GM20000 (cell line): ENCODE data around the gene CDKAL1.
"Not testable (repeated sequence)": the region's sequence is repeated elsewhere in the genome, so short reads cannot be mapped to it uniquely, and the experiment has no call there.

Source experiments
- DNase-seq: peaks from one replicate; pipeline ENCODE4 v3.0.0; 2012; ENCODE audit warnings: low spot score
- TF ChIP-seq, protein P1 (sequence below): IDR thresholded peaks from 2 replicates; pipeline ENCODE4 v1.5.1; 2012; ENCODE audit warnings: mild to moderate bottlenecking, control low read depth; ENCODE audit errors: extremely low read depth, missing control alignments

CDKAL1 gene

DNA sequence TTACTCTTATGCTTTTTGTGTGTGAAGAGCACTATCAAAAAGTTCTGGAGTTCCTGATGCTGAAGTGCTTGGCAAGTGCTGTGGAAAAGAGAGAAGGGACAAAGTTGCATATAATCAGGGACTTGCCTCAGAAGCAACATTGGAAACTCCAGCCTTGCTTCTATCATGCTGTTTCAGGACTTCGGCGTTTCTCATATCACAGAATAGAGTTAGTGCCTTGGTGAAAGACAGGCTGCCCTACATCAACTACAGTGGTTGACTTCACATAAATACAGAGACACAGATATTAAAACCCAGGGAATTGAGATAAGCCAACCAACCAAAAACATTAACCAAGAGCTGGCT is 36.2 kb upstream of the CDKAL1 start:
- no peak for DNase-seq
- TF ChIP-seq, protein P1, sequence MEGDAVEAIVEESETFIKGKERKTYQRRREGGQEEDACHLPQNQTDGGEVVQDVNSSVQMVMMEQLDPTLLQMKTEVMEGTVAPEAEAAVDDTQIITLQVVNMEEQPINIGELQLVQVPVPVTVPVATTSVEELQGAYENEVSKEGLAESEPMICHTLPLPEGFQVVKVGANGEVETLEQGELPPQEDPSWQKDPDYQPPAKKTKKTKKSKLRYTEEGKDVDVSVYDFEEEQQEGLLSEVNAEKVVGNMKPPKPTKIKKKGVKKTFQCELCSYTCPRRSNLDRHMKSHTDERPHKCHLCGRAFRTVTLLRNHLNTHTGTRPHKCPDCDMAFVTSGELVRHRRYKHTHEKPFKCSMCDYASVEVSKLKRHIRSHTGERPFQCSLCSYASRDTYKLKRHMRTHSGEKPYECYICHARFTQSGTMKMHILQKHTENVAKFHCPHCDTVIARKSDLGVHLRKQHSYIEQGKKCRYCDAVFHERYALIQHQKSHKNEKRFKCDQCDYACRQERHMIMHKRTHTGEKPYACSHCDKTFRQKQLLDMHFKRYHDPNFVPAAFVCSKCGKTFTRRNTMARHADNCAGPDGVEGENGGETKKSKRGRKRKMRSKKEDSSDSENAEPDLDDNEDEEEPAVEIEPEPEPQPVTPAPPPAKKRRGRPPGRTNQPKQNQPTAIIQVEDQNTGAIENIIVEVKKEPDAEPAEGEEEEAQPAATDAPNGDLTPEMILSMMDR: no peak

DNA sequence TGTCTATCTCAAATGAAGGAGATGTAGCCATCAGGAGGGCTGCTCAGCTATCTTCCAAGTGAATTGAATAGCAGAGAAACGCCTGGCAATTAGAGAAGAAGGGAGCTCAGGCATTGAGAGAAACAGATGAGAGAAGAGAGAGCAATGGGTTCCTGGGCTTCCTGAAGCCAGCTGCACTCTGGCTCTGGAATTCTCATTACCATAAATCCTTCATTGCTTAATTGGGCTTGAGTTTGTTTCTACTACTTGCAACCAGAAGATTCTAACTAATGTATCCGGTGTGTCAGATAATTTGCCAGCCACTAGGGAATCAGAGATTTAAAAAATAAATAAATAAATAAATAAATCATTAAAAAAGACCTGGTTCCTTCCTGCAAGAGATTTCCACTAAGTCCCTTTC is 25.0 kb upstream of the CDKAL1 start:
- TF ChIP-seq, protein P1: no peak
- DNase-seq: no peak

DNA sequence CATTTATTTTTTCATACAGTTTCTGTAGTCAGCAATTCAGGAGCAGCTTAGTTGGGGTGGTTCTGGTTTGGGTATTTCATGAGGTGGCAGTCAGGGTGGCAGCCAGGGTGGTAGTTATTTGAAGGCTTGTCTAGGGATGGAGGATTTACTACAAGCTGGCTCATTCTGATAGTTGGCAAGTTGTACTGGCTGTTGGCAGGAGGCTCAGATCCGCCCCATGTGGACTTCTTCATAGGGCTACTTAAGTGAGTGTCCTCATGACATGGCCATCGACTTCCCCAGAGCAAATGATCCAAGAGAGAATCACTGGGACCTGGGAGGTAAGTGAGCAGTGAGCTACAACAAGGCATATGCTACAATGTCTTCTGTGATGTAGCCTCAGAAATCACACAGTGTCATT is 22.4 kb upstream of the CDKAL1 start:
- DNase-seq: no peak
- TF ChIP-seq, protein P1: no peak

DNA sequence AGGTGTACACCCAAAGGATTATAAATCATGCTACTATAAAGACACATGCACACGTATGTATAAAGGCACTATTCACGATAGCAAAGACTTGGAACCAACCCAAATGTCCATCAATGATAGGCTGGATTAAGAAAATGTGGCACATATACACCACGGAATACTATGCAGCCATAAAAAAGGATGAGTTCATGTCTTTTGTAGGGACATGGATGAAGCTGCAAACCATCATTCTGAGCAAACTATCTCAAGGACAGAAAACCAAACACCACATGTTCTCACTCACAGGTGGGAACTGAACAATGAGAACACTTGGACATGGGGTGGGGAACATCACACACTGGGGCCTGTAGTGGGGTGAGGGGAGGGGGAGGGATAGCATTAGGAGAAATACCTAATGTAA is 9.0 kb upstream of the CDKAL1 start:
- DNase-seq: not testable (repeated sequence)

DNA sequence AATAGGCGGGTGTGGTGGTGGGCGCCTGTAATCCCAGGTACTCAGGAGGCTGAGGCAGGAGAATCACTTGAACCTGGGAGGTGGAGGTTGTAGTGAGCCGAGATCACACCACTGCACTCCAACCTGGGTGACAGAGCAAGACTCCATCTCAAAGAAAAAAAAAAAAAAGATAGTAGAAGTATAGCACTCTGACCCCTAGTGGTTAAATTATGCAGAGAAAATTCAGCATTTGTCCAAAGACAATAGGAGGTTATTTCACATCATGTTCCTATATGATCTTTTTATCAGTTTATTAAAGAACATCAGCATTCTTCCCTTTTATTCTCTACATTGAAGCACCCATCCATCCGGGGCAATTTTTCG is 5.2 kb upstream of the CDKAL1 start:
- DNase-seq: peak; percentile 27
- TF ChIP-seq, protein P1: peak; percentile 17

DNA sequence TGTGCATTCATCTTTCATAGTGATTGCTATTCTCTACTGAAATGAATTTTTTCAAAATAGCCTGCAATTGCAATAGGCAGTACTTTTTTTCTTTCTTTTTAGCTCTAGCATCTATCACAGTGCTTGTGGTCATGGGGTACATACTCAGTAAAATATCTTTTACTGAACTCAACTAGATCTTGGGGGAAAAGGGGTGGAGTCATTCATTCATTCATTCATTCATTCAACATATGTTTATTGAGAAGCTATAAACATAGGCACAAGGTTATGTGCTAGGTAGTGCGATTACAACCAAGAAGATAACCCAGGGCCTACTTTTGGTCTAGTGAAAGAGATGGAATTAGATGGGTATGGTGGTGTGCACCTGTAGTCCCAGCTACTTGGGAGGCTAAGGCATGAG is 1.4 kb upstream of the CDKAL1 start:
- TF ChIP-seq, protein P1: no peak
- DNase-seq: no peak

DNA sequence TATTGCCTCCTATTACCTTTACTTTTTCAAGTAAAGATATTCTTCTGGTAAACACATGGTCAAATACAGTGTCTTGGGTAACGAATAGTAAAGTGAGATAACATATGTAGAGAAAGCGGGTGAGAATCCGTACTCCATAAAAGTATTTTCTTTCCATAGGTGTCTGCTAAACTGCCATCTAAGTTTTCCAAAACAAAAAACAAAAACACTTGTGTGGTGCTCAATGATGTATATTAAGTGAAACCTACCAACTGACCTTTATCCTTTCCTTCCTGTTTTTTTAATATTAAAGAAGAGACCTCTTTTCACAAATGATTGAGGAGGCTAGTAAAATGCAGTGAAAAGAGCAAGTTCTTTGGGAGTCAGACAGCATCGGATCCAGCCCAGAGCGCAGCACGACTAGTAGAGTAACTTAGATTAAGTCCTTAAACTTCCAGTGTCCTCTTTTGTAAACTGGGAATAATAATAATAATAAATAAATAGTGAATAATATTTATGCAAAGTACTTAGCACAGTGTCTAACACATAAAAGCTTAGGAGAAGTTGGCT is 437 bp upstream of the CDKAL1 start:
- DNase-seq: no peak
- TF ChIP-seq, protein P1: no peak

DNA sequence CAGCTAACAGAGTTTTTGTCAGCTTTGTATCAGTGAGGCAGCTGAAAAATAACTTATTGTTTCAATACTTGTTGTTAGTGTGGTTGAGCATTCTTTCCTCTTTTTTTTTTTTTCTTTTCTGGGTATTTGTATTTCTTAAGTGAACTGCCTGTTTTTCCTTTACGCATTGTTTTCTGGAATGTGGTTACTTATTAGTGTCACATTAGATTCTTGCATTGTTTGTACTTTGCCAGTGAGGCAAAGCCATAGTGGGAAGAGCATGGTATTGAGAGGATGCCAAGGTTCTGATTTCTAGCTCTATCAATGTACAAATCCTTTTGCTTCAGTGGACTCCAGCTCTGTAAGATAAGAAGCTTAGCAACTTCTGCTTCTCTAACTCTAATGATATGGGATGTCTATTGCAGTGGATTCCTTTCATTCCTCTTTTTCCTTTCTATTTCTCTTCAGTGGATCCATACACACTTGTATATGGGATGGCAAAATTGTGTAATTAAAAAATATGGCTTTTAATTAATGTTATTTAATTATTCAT is 3.9 kb downstream of the CDKAL1 start:
- TF ChIP-seq, protein P1: no peak
- no peak for DNase-seq
